ENCODE data around the gene PDZRN4.

PDZRN4 gene

DNA sequence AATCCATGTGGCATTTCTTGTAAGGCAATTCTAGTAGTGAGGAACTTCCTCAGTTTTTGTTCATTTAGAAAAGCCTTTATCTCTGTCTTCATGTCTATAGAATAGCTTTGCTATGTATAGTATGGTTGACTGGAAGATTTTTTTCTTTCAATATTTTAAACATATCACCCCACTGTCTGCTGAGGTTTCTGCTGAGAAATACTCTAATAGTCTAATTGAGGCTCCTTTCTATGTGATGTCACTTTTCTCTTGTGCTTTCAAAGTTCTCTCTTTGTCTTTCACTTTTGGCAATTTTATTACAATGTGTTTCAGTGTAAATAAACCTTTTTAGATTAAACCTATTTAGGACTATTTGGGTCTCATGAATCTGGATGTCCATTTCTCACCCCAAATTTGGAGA is 192.8 kb downstream of the PDZRN4 start:
- peaks cover 4% of the 10 kb centered on the region for H3K9me3 Mint-ChIP-seq
- H3K27me3 Mint-ChIP-seq (ENCODE audit: low read depth) = no peaks in the 10 kb centered on the region
- no peak for DNase-seq (ENCODE audit: low spot score)
- no peak overlapping the region for H3K4me3 Mint-ChIP-seq
- no peaks in the 10 kb centered on the region for H3K36me3 Mint-ChIP-seq (ENCODE audit: low read depth)
- no peaks in the 10 kb centered on the region for H3K4me1 Mint-ChIP-seq (ENCODE audit: low read depth)
- no peak overlapping the region for H3K27ac Mint-ChIP-seq

DNA sequence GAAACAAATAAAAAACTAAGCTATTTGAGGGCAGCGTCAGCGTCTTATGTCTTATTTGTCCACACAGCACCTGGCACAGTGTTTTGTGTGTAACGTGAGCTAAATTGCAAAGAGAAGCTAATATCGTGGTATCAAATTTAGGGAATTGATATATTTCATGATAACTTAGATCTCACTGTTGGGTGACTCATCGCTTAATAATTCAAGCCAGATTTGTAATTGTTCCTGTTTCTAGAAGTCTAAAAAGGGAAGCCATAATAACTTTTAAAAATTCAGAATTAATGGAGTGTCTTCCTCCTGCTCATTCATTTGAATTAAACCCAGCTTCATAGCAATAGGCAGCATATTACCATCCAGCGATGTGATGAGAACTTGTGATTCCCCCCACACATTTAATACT is 214.7 kb downstream of the PDZRN4 start:
- Mint-ChIP-seq H3K27ac (no peak overlapping the region), H3K36me3 (ENCODE audit: low read depth) (no peaks in the 10 kb centered on the region), H3K27me3 (ENCODE audit: low read depth) (no peaks in the 10 kb centered on the region), H3K9me3 (no peaks in the 10 kb centered on the region), H3K4me1 (ENCODE audit: low read depth) (no peaks in the 10 kb centered on the region), H3K4me3 (no peak overlapping the region)
- DNase-seq (ENCODE audit: low spot score) = no peak

DNA sequence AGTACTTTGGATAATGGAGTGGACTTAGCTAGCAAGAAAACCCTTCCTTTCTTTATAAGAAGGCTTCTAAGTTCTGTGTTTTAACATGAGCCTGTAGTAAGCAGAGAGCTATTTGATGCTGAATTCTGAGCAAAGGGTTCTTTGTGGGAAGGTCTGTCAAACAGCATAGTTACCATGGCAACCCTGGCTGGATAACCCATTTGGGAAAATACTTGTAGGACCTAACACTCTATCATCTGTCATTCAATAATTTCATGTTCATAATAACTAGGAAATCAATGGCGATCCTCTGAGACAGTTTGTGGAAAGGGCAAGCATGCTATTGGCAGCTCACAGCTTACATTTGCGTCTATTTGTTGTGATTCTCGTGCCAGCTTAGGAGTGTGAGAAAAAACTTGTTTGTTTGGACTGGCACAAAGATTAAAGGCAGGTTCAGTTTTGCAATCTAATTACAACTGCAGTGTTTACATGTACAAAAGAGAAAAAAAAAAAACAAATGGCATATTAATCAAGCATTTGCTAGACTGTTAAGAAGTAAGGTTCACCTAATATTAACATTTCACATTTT is 219.2 kb downstream of the PDZRN4 start:
- H3K27me3 Mint-ChIP-seq (ENCODE audit: low read depth) = no peaks in the 10 kb centered on the region
- no peak overlapping the region for H3K27ac Mint-ChIP-seq
- no peak overlapping the region for H3K4me3 Mint-ChIP-seq
- H3K36me3 Mint-ChIP-seq (ENCODE audit: low read depth) = no peaks in the 10 kb centered on the region
- no peaks in the 10 kb centered on the region for H3K9me3 Mint-ChIP-seq
- H3K4me1 Mint-ChIP-seq (ENCODE audit: low read depth) = no peaks in the 10 kb centered on the region
- no peak for DNase-seq (ENCODE audit: low spot score)

DNA sequence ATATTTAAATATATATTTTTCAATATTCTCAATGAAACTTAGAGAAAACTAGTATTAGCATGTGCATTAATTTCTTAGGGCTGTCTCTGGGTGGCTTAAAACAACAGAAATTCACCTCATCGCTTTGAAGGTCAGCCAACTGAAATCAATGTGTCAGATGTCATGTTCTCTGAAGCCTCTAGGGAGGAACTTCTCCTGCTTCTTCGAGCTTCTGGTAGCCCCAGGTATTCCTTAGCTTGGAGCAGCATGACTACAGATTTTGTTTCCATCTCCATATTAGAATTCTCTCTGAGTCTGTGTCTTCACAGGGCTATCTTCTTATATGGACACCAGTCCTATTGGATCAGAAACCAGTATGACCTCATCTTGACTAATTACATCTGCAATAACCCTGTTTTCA is 221.5 kb downstream of the PDZRN4 start:
- no peaks in the 10 kb centered on the region for H3K4me1 Mint-ChIP-seq (ENCODE audit: low read depth)
- H3K27ac Mint-ChIP-seq = no peak overlapping the region
- H3K4me3 Mint-ChIP-seq = no peak overlapping the region
- no peaks in the 10 kb centered on the region for H3K27me3 Mint-ChIP-seq (ENCODE audit: low read depth)
- DNase-seq (ENCODE audit: low spot score) = no peak
- no peaks in the 10 kb centered on the region for H3K36me3 Mint-ChIP-seq (ENCODE audit: low read depth)
- H3K9me3 Mint-ChIP-seq = no peaks in the 10 kb centered on the region

DNA sequence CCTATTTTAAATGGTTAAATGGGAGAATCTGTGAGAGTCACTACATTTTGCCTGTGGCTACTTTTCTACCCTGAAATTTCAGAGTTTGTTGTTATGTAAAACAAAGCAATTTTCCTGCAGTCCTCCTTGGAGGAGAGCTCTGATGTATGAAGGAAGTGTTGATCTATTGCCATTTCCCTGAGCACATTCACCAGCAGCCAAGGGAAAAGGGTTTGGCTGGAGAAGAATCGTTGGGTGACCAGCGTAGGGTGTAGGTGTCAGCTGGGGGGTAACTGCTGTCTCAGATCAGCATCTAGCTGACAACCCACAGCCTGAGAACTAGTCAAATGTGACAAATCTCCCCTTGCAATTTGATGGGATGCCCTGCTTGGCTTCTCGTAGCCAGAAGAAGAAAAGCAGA is 230.5 kb downstream of the PDZRN4 start:
- no peaks in the 10 kb centered on the region for H3K36me3 Mint-ChIP-seq (ENCODE audit: low read depth)
- H3K9me3 Mint-ChIP-seq = no peaks in the 10 kb centered on the region
- H3K4me1 Mint-ChIP-seq (ENCODE audit: low read depth) = no peaks in the 10 kb centered on the region
- no peak for DNase-seq (ENCODE audit: low spot score)
- H3K4me3 Mint-ChIP-seq = no peak overlapping the region
- H3K27ac Mint-ChIP-seq = no peak overlapping the region
- no peaks in the 10 kb centered on the region for H3K27me3 Mint-ChIP-seq (ENCODE audit: low read depth)

DNA sequence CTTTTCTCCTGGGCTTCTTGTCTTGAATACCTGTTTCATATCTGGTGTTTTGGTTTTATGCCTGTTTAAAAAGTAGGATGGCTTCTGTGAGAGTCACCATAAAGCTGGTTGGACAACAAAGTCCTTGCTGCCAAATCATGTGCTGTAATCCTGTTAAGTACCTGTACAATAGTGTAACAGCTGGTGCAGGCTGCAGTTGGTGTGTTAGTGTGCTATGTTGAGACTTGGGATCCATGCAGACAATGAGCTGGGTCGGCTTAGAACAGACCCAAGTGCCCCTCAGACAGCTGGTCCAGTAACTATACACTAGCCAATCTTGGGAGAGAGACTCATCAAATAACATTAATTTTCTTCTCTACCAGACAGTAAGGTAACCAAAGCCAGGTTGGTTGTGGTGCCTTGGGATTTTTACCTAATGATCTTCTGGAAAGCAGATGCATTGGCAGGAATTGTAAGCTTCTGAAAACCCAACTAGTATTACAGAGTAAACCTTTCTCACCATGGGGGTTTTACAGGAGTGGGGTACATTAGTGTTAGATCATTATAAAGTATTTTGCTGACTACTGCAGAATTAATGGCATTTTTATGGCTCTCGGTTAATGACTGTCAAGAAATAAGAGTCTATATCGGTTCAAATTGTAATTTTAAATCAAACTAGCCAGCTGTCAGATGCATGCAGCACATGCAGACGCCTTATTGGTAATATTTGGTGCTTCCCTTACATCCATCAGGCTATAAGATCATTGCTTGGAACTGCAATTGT is 231.2 kb downstream of the PDZRN4 start:
- Mint-ChIP-seq H3K4me3 (no peak overlapping the region), H3K9me3 (no peaks in the 10 kb centered on the region), H3K27me3 (ENCODE audit: low read depth) (no peaks in the 10 kb centered on the region), H3K4me1 (ENCODE audit: low read depth) (no peaks in the 10 kb centered on the region), H3K36me3 (ENCODE audit: low read depth) (no peaks in the 10 kb centered on the region), H3K27ac (no peak overlapping the region)
- DNase-seq (ENCODE audit: low spot score) = no peak

DNA sequence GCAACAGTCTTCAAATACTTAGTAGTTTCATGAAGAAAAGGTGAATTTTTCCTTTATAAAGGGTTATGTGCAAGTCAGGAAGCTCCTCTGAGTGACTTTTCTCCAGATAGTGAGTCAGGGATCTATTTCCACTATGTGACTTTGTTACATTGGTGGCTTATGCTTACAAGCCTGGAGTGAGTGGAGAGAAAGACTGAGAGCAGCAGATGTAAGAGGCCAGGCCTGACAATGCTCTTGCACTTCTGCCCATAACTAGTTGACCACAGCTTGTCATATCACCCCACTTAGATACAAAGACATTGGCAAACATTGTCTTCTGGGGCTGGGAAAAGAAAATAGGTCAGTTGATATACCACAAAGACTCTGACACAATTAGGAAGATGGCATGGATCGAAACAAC is 236.5 kb downstream of the PDZRN4 start:
- DNase-seq (ENCODE audit: low spot score) = no peak
- Mint-ChIP-seq H3K36me3 (ENCODE audit: low read depth) (no peaks in the 10 kb centered on the region), H3K27ac (no peak overlapping the region), H3K9me3 (no peaks in the 10 kb centered on the region), H3K4me1 (ENCODE audit: low read depth) (no peaks in the 10 kb centered on the region), H3K4me3 (no peak overlapping the region), H3K27me3 (ENCODE audit: low read depth) (no peaks in the 10 kb centered on the region)

DNA sequence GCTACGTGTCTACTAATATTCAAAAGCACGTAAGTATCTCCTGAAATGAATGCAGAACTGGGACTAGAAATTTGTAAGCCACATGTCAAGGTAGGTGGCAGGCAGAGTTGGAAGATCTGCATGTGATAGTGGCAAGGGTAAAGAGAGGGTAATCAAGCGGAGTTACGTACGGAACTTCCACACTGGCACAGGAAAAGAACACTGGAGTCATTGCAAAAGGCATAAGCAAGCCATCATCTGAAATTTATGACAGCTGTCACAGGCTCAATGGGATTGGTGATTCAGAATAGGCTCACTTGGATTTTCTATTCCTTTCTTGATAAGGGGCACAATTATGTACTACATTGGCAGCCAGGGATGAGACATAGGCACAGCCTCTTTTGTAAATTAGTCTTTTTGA is 245.3 kb downstream of the PDZRN4 start:
- Mint-ChIP-seq H3K4me1 (ENCODE audit: low read depth) (no peaks in the 10 kb centered on the region), H3K27ac (no peak overlapping the region), H3K4me3 (no peak overlapping the region), H3K9me3 (no peaks in the 10 kb centered on the region), H3K27me3 (ENCODE audit: low read depth) (no peaks in the 10 kb centered on the region), H3K36me3 (ENCODE audit: low read depth) (no peaks in the 10 kb centered on the region)
- no peak for DNase-seq (ENCODE audit: low spot score)

DNA sequence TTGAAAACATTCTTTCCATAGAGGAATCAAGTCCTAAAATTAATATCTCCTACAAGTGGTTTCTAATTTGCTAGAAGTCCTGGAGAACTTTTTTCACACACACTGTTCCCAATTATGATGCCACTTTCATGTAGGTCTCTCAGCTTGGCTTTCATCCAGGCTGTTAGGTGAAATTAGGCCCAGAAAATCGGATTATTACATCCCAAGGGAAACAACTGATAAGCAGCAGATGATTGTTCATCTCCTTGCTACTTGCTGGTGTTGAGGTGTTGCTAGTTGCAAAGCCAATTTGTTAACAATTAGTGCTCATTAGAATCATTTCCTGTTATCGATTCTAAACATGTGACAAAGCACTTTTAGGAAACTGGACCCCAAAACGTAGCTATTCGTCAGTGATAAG is 248.0 kb downstream of the PDZRN4 start:
- no peaks in the 10 kb centered on the region for H3K27me3 Mint-ChIP-seq (ENCODE audit: low read depth)
- no peaks in the 10 kb centered on the region for H3K9me3 Mint-ChIP-seq
- no peak overlapping the region for H3K4me3 Mint-ChIP-seq
- no peak for DNase-seq (ENCODE audit: low spot score)
- H3K36me3 Mint-ChIP-seq (ENCODE audit: low read depth) = no peaks in the 10 kb centered on the region
- no peak overlapping the region for H3K27ac Mint-ChIP-seq
- no peaks in the 10 kb centered on the region for H3K4me1 Mint-ChIP-seq (ENCODE audit: low read depth)

DNA sequence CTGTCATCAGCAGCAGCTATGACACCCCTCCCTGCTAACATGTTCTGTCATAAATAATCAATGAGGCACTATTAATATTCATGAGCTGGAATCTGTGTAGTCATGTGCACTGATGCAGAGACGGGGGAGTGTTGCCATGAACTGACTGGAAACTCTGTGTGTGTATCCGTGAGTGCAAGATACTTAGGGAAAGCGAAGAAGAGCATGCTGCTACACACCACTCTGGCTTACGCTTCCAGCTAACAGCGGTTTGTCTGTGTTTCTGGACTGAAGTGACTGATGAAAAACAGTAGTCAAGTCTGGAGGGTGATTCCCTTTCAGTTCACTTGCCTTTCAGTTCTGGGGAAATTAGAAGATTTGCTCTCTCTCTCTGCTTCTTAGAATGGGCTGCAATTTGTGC is 249.4 kb downstream of the PDZRN4 start:
- H3K27me3 Mint-ChIP-seq (ENCODE audit: low read depth) = no peaks in the 10 kb centered on the region
- H3K27ac Mint-ChIP-seq = no peak overlapping the region
- DNase-seq (ENCODE audit: low spot score) = no peak
- no peaks in the 10 kb centered on the region for H3K9me3 Mint-ChIP-seq
- no peak overlapping the region for H3K4me3 Mint-ChIP-seq
- no peaks in the 10 kb centered on the region for H3K36me3 Mint-ChIP-seq (ENCODE audit: low read depth)
- H3K4me1 Mint-ChIP-seq (ENCODE audit: low read depth) = no peaks in the 10 kb centered on the region

DNA sequence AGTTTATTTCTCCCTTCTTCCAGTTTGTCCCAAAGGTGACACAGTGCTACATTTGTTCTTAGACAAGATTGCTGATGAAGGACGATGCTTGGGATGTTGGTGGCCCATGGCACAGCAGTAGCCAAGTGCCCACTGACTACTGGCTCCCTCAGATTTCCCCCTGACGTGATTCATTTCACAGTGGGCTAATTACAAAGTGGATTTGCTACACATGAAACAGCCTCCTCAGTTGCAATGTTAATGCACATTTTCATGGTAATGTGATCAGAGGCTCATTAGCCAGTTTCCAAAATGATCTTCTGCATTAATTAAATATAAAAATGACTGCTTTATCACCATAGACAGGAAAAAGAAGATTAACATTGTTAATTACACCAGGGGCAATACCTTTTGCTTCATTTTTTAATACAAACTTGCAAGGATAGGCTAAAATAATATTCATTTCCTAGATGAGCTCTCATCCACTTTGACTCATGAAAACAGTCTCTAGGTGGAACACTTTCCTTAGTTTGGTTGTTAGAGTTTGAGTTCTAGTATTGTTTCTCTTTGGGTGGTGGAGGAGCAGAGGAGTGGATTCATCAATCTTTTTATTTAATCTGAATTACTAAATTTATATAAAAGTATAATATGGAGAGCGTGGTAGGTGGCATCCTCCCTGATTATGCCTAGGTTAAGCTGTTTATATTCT is 250.9 kb downstream of the PDZRN4 start:
- no peak for DNase-seq (ENCODE audit: low spot score)
- no peaks in the 10 kb centered on the region for H3K27me3 Mint-ChIP-seq (ENCODE audit: low read depth)
- H3K4me3 Mint-ChIP-seq = no peak overlapping the region
- no peak overlapping the region for H3K27ac Mint-ChIP-seq
- no peaks in the 10 kb centered on the region for H3K36me3 Mint-ChIP-seq (ENCODE audit: low read depth)
- no peaks in the 10 kb centered on the region for H3K9me3 Mint-ChIP-seq
- H3K4me1 Mint-ChIP-seq (ENCODE audit: low read depth) = no peaks in the 10 kb centered on the region

DNA sequence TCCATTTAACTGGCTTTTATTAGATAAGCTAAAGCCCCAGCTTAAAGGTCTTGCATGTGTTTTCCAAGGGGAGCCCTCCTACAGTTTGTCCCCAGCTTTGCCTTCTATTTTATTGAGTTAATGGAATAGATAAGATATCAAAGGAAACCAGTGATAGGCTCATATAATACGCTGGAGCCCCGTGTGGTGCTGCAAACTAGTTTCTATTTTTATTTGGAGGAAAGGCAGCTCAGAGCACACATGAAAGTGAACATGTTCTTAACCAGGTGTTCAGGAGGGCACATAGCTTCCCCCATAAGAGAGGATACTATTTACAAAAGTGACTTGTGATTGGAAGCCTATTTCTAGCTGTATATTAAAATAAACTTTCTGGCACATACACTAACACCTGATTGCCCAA is 251.7 kb downstream of the PDZRN4 start:
- no peaks in the 10 kb centered on the region for H3K27me3 Mint-ChIP-seq (ENCODE audit: low read depth)
- H3K4me1 Mint-ChIP-seq (ENCODE audit: low read depth) = no peaks in the 10 kb centered on the region
- DNase-seq (ENCODE audit: low spot score) = no peak
- H3K27ac Mint-ChIP-seq = no peak overlapping the region
- no peaks in the 10 kb centered on the region for H3K9me3 Mint-ChIP-seq
- no peak overlapping the region for H3K4me3 Mint-ChIP-seq
- H3K36me3 Mint-ChIP-seq (ENCODE audit: low read depth) = no peaks in the 10 kb centered on the region

DNA sequence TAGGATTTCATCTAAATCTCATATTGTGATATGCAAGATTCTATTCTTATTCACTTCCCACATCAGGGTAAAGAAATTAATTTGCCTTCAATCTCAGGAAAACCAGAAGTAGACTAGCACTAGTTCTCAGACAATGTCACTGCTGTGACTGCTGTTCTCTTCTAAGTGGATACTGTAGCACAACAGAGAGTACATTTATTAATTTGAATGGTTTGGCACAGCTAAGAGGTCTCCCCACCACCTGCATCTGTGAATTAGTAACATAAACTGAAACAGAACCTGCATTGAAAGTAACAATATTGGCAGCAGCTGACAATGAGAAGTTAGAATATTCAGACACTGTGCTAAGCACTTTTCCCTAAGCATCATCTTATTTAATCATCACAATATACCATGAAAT is 253.1 kb downstream of the PDZRN4 start:
- no peaks in the 10 kb centered on the region for H3K27me3 Mint-ChIP-seq (ENCODE audit: low read depth)
- no peaks in the 10 kb centered on the region for H3K9me3 Mint-ChIP-seq
- no peaks in the 10 kb centered on the region for H3K4me1 Mint-ChIP-seq (ENCODE audit: low read depth)
- no peak for DNase-seq (ENCODE audit: low spot score)
- no peak overlapping the region for H3K4me3 Mint-ChIP-seq
- H3K27ac Mint-ChIP-seq = no peak overlapping the region
- H3K36me3 Mint-ChIP-seq (ENCODE audit: low read depth) = no peaks in the 10 kb centered on the region

DNA sequence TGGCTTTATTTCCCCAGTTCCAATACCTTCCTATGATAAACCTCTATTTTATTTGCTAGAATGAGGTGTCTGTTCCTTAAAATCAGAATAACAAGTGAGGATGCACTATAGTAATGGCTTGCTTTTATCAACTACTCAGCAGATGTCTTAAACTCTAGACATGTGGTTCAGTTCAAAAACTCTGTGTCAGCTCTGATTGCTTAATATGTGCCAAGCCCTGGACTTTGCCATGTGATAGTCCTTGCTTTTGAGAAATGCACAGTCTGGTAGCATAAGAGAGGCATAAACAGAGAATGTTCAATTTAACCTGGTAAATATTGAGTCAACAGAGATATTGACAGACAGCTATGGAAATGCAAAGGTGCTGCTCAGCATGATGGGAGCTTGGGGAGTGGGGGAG is 254.8 kb downstream of the PDZRN4 start:
- no peaks in the 10 kb centered on the region for H3K36me3 Mint-ChIP-seq (ENCODE audit: low read depth)
- H3K27me3 Mint-ChIP-seq (ENCODE audit: low read depth) = no peaks in the 10 kb centered on the region
- no peak overlapping the region for H3K27ac Mint-ChIP-seq
- no peak overlapping the region for H3K4me3 Mint-ChIP-seq
- H3K9me3 Mint-ChIP-seq = no peaks in the 10 kb centered on the region
- no peaks in the 10 kb centered on the region for H3K4me1 Mint-ChIP-seq (ENCODE audit: low read depth)
- DNase-seq (ENCODE audit: low spot score) = no peak
